ENCODE measurements around the gene NCOA1. TPM values are rescaled to one million over a fixed set of nuclear protein-coding genes. Genes with fewer than 3 reads are reported as not detected.

NCOA1 gene
- total RNA-seq, 8 experiments from 2014 or later = 18.7 to 65.8 (median 22.0) TPM

- no peak overlapping the region for H3K4me3 ChIP-seq
- in situ Hi-C loops (cut with MboI; ENCODE audit: low pct_unique_long_range_greater_than_20kb in 2 of 9, low sequenced_read_pairs in 9 of 9, unreplicated experiment in 9 of 9) = no loop called here
- H3K27ac ChIP-seq = no peak overlapping the region
- peaks cover 3 to 4% of the 10 kb centered on the region in 2 donors for H3K4me1 ChIP-seq (replicated peaks in 1 of 2)
- WGBS, 10 experiments = 67 to 100% (median 92%) methylated on average over 1 to 3 of the region's 3 CpGs; no CpG with 5 or more reads in 6 of the 10 experiments
- ATAC-seq (replicated peaks in 6 of 8) = no peak
These were observed 130.9 kb downstream of the NCOA1 start for GRCh38 chr2:24621779-24622538.

DNA sequence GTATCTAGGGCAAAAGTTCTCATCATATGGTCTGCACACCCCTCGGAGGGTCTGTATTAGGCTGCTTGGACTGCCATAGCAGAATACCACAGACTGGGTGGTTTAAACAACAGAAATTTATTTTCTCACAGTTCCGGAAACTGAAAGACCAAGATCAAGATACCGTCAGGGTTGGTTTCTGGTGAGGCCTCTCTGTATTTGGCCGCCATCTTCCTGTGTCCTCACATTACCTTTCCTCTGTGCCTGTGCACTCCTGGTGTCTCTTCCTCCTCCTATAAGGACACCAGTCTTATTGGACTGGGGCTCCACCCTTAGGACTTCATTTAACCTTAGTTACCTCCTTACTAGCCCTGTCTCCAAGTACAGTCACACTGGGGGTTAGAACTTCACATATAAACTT, 132.5 kb downstream of the NCOA1 start:
- 90 to 100% (median 100%) methylated on average over 1 to 4 of the region's 4 CpGs; no CpG with 5 or more reads in 2 of the 10 experiments for WGBS, 10 experiments
- H3K4me3 ChIP-seq = no peak overlapping the region
- in situ Hi-C loops (cut with MboI; ENCODE audit: low pct_unique_long_range_greater_than_20kb in 2 of 9, low sequenced_read_pairs in 9 of 9, unreplicated experiment in 9 of 9) = no loop called here
- H3K4me1 ChIP-seq (replicated peaks in 1 of 2) = no peaks in the 10 kb centered on the region
- ATAC-seq (replicated peaks in 6 of 8) = no peak
- H3K27ac ChIP-seq = no peak overlapping the region

DNA sequence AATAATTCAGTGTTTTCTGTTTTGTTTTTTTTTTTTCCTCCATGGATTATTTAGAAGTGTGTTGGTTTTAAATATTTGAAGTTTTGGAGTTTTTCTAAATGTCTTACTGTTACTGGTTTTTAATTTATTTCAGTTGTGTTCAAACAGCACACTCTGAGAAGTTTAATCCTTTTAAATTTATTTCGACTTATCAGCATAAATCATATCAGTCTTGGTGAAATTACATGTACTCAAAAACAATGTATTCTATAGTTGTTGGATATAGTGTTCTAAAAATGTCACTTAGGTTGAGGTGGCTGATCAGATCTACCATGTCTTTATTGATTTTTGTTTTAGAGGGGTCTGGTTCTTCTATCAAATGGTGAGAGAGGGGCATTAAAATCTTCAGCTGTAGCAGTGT, 134.7 kb downstream of the NCOA1 start:
- H3K4me3 ChIP-seq = no peak overlapping the region
- in situ Hi-C loops (cut with MboI; ENCODE audit: low pct_unique_long_range_greater_than_20kb in 2 of 9, low sequenced_read_pairs in 9 of 9, unreplicated experiment in 9 of 9) = no loop called here
- no peaks in the 10 kb centered on the region for H3K4me1 ChIP-seq (replicated peaks in 1 of 2)
- 10 to 100% (median 73%) methylated on average over 1 of the region's 1 CpG; no CpG with 5 or more reads in 3 of the 10 experiments for WGBS, 10 experiments
- H3K27ac ChIP-seq = no peak overlapping the region
- no peak for ATAC-seq (replicated peaks in 6 of 8)

- Histone ChIP-seq H3K4me1 (replicated peaks in 1 of 2) (no peaks in the 10 kb centered on the region), H3K4me3 (no peak overlapping the region), H3K27ac (no peak overlapping the region)
- 14 to 100% (median 93%) methylated on average over 1 to 2 of the region's 3 CpGs; no CpG with 5 or more reads in 4 of the 10 experiments for WGBS, 10 experiments
- in situ Hi-C loops (cut with MboI; ENCODE audit: low pct_unique_long_range_greater_than_20kb in 2 of 9, low sequenced_read_pairs in 9 of 9, unreplicated experiment in 9 of 9) = no loop called here
- peak in 3 of 8 experiments; percentile 23 to 59 (median 29) for ATAC-seq (replicated peaks in 6 of 8)
These were observed 135.1 kb downstream of the NCOA1 start for GRCh38 chr2:24626131-24626530.

DNA sequence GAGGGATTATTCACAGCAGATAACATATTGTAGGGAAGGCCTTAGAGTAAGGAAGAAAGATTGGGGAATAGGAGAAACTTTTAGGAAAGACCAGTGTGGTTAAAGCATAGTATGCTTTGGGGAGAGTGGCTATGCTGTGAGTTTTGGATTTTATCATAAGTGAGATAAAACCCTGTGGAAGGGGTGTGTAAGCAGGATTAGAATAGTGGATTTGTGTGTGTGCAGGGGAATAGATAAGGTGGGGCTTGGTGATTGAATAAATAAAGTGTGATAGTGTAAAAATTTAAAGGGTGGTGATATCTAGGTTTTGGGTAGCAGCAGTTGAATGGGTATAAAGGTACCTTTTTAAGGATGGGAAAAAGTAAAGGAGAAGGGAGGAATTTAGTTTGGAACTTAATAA, 137.7 kb downstream of the NCOA1 start:
- Histone ChIP-seq H3K4me1 (replicated peaks in 1 of 2) (no peaks in the 10 kb centered on the region), H3K27ac (no peak overlapping the region), H3K4me3 (no peak overlapping the region)
- ATAC-seq (replicated peaks in 6 of 8) = no peak
- in situ Hi-C loops (cut with MboI; ENCODE audit: low pct_unique_long_range_greater_than_20kb in 2 of 9, low sequenced_read_pairs in 9 of 9, unreplicated experiment in 9 of 9) = no loop called here

- H3K4me1 ChIP-seq (replicated peaks in 1 of 2) = no peaks in the 10 kb centered on the region
- H3K4me3 ChIP-seq = no peak overlapping the region
- in situ Hi-C loops (cut with MboI; ENCODE audit: low pct_unique_long_range_greater_than_20kb in 2 of 9, low sequenced_read_pairs in 9 of 9, unreplicated experiment in 9 of 9) = no loop called here
- no peak overlapping the region for H3K27ac ChIP-seq
- no peak for ATAC-seq (replicated peaks in 6 of 8)
- 80 to 100% (median 100%) methylated on average over 1 of the region's 1 CpG; no CpG with 5 or more reads in 4 of the 10 experiments for WGBS, 10 experiments
These were observed 141.1 kb downstream of the NCOA1 start for GRCh38 chr2:24632172-24632571.

- in situ Hi-C loops (cut with MboI; ENCODE audit: low pct_unique_long_range_greater_than_20kb in 2 of 9, low sequenced_read_pairs in 9 of 9, unreplicated experiment in 9 of 9) = no loop called here
- Histone ChIP-seq H3K4me3 (no peak overlapping the region), H3K27ac (no peak overlapping the region), H3K4me1 (replicated peaks in 1 of 2) (no peaks in the 10 kb centered on the region)
- 24 to 92% (median 80%) methylated on average over 1 to 2 of the region's 2 CpGs; no CpG with 5 or more reads in 1 of the 10 experiments for whole genome bisulfite sequencing, 10 experiments
- ATAC-seq (replicated peaks in 6 of 8) = peak in 2 of 8 experiments; percentile 56 to 73
These were observed 144.1 kb downstream of the NCOA1 start for GRCh38 chr2:24635181-24635580.

DNA sequence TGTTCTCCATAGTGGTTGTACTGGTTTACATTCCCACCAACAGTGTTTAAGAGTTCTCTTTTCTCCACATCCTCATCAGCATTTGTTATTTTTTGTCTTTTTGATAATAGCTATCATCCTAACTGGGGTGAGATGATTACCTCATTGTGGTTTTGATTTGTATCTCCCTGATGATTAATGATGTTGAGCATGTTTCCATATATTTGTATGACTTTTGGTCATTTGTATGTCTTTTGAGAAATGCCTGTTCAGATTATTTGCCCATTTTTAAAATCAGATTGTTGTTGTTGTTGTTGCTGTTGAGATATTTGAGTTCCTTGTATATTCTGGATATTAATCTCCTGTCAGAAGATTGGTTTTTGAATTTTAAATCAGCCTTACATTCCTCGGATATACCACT, 147.5 kb downstream of the NCOA1 start:
- 31 to 100% (median 94%) methylated on average over 1 of the region's 1 CpG; no CpG with 5 or more reads in 1 of the 10 experiments for WGBS, 10 experiments
- in situ Hi-C loops (cut with MboI; ENCODE audit: low pct_unique_long_range_greater_than_20kb in 2 of 9, low sequenced_read_pairs in 9 of 9, unreplicated experiment in 9 of 9) = no loop called here
- Histone ChIP-seq H3K4me1 (replicated peaks in 1 of 2) (no peaks in the 10 kb centered on the region), H3K4me3 (no peak overlapping the region), H3K27ac (no peak overlapping the region)
- no peak for ATAC-seq (replicated peaks in 6 of 8)

DNA sequence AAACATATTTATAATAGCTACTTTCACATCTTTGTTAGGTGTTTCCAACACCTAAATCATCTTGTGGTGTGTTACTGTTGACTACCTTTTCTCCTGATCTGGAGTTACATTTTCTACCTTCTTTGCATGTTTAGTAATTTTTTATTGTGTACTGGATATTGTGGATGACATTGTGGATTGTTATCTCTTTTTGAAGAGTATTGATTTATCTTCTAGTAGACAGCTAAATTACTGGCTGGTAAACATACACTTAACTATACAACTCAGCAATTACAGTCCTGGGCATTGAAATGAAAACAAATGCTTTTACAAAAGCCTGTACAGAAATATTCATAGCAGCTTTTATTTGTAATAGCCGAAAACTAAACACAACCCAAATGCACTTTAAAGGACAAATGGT, 151.3 kb downstream of the NCOA1 start:
- no peak overlapping the region for H3K4me3 ChIP-seq
- no peak for ATAC-seq (replicated peaks in 6 of 8)
- no peaks in the 10 kb centered on the region for H3K4me1 ChIP-seq (replicated peaks in 1 of 2)
- in situ Hi-C loops (cut with MboI; ENCODE audit: low pct_unique_long_range_greater_than_20kb in 2 of 9, low sequenced_read_pairs in 9 of 9, unreplicated experiment in 9 of 9) = no loop called here
- no peak overlapping the region for H3K27ac ChIP-seq
- 36 to 100% (median 87%) methylated on average over 1 of the region's 1 CpG; no CpG with 5 or more reads in 1 of the 10 experiments for WGBS, 10 experiments

DNA sequence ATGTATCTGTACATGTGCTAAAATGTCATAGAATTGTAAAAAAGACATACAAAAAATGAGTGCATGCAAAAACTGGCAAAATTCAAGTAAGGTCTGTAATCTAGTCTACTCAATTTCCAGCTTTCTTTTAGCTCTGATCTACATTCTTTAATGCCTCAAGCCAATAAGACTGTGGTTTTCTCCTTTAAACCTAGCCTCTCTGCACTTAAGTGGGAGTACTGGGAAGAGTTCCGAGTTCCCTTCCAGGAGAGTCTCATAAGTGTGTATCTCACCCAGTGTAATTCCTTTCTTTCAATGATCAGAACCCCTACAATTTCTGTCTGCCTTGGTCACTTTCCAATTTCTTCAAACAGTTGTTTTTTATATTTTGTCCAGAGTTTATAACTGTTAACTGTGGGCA, 152.0 kb downstream of the NCOA1 start:
- in situ Hi-C loops (cut with MboI; ENCODE audit: low pct_unique_long_range_greater_than_20kb in 2 of 9, low sequenced_read_pairs in 9 of 9, unreplicated experiment in 9 of 9) = no loop called here
- no peak overlapping the region for H3K4me3 ChIP-seq
- H3K4me1 ChIP-seq (replicated peaks in 1 of 2) = no peaks in the 10 kb centered on the region
- 60 to 100% (median 90%) methylated on average over 1 of the region's 1 CpG; no CpG with 5 or more reads in 6 of the 10 experiments for WGBS, 10 experiments
- H3K27ac ChIP-seq = no peak overlapping the region
- no peak for ATAC-seq (replicated peaks in 6 of 8)

GRCh38 chr2:24644032-24644431, 153.0 kb downstream of the NCOA1 start:
- in situ Hi-C loops (cut with MboI; ENCODE audit: low pct_unique_long_range_greater_than_20kb in 2 of 9, low sequenced_read_pairs in 9 of 9, unreplicated experiment in 9 of 9) = no loop called here
- no peak for ATAC-seq (replicated peaks in 6 of 8)
- Histone ChIP-seq H3K4me1 (replicated peaks in 1 of 2) (no peaks in the 10 kb centered on the region), H3K4me3 (no peak overlapping the region), H3K27ac (no peak overlapping the region)
- 60 to 100% (median 94%) methylated on average over 1 to 2 of the region's 2 CpGs; no CpG with 5 or more reads in 1 of the 10 experiments for WGBS, 10 experiments

GRCh38 chr2:24650997-24651642, 160.1 kb downstream of the NCOA1 start:
- no peaks in the 10 kb centered on the region for H3K4me1 ChIP-seq (replicated peaks in 1 of 2)

DNA sequence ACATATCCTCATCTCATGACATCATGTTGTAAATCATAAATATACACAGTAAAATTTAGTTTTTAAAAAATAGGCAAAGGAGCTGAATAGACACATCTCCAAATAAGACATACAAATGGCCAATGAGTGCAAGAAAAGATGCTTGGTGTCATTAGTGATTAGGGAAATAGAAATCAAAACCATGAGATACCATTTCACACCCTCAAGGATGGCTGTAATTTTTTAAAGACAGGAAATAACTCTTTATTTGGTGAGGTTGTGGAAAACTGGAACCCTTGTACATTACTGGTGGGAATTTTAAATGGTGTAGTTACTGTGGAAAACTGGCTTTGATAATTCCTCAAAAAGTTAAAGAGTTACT, 160.6 kb downstream of the NCOA1 start:
- no peak overlapping the region for H3K27ac ChIP-seq

More at GRCh38 chr2:24650997-24651642, 160.1 kb downstream of the NCOA1 start:
- in situ Hi-C loops (cut with MboI; ENCODE audit: low pct_unique_long_range_greater_than_20kb in 2 of 9, low sequenced_read_pairs in 9 of 9, unreplicated experiment in 9 of 9) = no loop called here
- ATAC-seq (replicated peaks in 6 of 8) = no peak
- Histone ChIP-seq H3K4me3 (no peak overlapping the region), H3K27ac (no peak overlapping the region)

More for the DNA sequence above, 160.6 kb downstream of the NCOA1 start:
- no peaks in the 10 kb centered on the region for H3K4me1 ChIP-seq (replicated peaks in 1 of 2)
- in situ Hi-C loops (cut with MboI; ENCODE audit: low pct_unique_long_range_greater_than_20kb in 2 of 9, low sequenced_read_pairs in 9 of 9, unreplicated experiment in 9 of 9) = no loop called here
- ATAC-seq (replicated peaks in 6 of 8) = no peak
- H3K4me3 ChIP-seq = no peak overlapping the region
